C4-2B (cell line): ENCODE data around the gene SMTNL1.

ENCODE experiments used
- H3K27ac ChIP-seq: fragments of 450-650 bp; 2 replicates; pipeline ENCODE4 v1.5.1; 2017
- CTCF ChIP-seq: fragments of 450-650 bp; conservative IDR thresholded peaks from 2 replicates; pipeline ENCODE4 v1.5.1; 2017; ENCODE audit warnings: mild to moderate bottlenecking
- ZFX ChIP-seq: fragments of 450-650 bp; IDR thresholded peaks from 2 replicates; pipeline ENCODE4 v1.6.1; 2017

Gene SMTNL1

GRCh38 chr11:57597461-57597915, 60.1 kb downstream of the SMTNL1 start, which contains the start of gene SERPING1:
Gene SERPING1 (plus strand): TSS chr11:57597685. CDS start chr11:57598271, 586 bp downstream.
- no peak for TF ChIP-seq ZFX
- no peak for TF ChIP-seq CTCF
- no peak within 1 kb of the TSS for H3K27ac ChIP-seq

GRCh38 chr11:57597916-57598830, 60.8 kb downstream of the SMTNL1 start:
- H3K27ac ChIP-seq = no peak overlapping the region
- TF ChIP-seq ZFX = no peak

GRCh38 chr11:57598831-57599155, 61.4 kb downstream of the SMTNL1 start:
- TF ChIP-seq ZFX (no peak), CTCF (no peak)
- no peak overlapping the region for H3K27ac ChIP-seq

- no peak overlapping the region for H3K27ac ChIP-seq
- TF ChIP-seq ZFX (no peak), CTCF (no peak)
Observed at GRCh38 chr11:57599381-57599780, 62.0 kb downstream of the SMTNL1 start.
